Fibroblast of skin of left biceps (primary cell): Measurements from ENCODE around the gene SP140L.
"Not testable (repeated sequence)": the region's sequence is repeated elsewhere in the genome, so short reads cannot be mapped to it uniquely, and the experiment has no call there.

Experiments used
- DNase-seq, 2 experiments: peaks; one replicate each; pipeline ENCODE4 v3.0.0-alpha.2; 2013; ENCODE audit warnings: low read depth in 2 of 2

The SP140L gene

GRCh38 chr2:230418341-230419016, 91.5 kb downstream of the SP140L start:
- no peak for DNase-seq

GRCh38 chr2:230419181-230419580, 92.2 kb downstream of the SP140L start:
- DNase-seq = no peak

DNA sequence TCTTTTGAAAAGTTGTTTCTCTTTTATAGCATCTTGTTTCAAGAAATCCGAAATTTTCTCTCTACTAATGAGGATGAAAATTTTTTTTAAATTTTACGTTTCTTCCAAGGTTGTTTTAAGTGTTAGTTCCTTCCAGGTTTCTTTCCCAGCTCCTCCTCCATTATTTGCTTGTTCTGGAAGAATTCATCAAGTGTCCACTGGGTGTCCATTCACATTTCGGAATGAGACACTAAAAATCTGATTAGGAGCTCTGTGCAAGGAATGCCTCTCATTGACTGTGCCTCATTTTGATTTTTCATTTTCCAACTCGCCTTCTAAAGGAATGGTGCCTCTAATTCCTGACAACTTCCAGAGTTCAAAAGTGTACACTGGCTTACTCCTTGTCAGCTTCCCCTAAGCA, 95.2 kb downstream of the SP140L start:
- no peak for DNase-seq

DNA sequence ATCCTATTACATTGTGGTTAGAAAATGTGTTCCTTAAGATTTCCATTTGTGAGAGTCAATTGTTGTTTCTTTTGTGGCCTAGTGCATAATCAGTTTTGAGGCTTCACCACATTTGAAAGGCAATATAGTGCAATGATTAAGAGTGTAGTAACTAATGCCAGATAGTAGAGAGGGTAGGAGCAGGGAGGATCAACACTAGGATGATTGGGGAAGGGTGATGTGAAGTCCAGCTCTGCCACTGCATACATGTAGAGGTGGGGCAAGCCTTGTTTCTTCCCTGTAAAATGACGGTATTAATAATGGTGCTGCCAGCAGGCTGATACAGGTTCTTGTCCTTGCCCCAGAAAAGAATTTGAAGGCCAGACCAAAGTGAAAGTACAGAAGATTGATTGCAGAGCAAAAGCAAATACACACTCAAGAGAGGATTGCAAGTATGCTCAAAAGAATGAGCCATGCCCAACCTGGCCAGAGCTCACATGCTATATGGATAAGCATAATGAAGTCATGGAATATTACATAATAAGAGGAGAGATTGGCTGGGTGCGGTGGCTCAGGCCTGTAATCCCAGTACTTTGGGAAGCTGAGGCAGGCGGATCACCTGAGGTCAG, 97.0 kb downstream of the SP140L start:
- DNase-seq = no peak

GRCh38 chr2:230425377-230425776, 98.4 kb downstream of the SP140L start:
- no peak for DNase-seq

- no peak for DNase-seq
Measured at GRCh38 chr2:230429513-230429912, 102.5 kb downstream of the SP140L start.

DNA sequence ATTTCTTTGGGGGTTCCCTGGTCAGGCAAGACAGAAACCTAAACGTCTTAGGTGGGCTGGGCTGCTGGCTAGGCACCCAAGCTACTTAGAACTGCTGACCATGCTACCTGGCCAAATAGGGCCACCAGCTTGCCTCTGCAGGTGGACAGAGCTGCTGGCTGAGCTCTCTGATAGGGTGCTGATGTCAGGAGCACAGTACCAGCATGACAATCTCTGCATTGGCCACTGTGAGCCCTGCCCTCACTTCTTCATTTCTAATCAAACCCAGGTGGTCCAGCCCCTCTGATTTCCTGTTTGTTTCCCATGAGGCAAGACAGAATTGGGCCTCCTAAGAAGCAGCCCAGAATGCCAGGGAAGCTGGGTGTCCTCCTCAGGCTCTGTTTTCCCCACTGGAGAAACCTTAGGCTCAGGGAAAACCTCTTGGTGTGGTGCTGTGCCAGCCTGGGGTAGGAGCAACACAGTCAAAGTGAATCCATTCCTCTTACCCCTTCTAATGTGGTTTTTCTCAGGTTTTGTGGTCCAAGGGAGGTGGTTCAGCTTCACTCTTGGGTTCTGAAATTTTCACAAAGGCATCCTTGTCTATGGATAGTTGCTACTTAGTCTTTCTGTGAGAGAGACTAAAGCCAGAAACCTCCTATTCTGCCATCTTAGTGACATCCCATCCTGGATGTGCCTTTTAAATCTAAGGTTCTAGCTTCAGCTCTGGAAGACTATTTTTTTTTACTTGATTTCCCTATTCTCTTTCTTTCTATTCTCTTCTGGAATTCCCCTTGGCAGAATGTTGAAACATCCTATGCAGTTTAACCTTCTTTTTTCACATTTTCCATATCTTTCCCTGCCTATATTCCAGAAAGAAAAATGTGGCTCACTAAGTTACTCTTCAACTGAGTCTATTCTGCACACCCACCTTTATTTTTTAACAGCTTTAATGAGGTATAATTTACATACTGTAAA, 104.2 kb downstream of the SP140L start:
- no peak for DNase-seq

DNA sequence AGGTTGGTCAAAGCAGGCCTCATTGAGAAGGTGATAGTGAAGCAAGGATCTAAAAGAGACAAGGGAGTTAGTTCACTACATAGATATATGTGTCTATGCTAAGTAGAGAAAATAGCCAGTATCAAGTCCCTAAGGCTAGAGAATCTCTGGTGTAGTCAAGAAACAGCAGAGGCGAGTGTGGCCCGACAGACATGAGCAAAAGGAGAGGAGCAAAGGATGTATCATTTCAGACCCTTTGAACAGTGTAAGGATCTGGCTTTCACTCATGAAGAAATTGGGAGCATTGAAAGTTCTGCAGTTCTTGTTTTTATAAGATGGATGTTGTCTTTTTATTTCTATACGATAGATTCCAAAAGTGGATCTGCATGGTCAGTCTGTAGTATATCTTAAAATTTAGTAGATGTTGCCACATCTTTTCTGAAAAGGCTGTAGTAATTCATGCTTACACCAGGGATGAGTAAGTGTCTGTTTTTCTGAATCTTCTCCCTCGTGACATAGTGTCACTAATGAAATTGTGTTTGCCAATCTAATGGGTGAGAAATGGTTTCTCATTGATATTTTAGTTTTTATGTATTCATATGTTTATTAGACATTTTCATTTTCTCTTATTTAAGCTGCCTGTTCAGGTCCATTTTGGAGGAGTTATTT, 107.8 kb downstream of the SP140L start:
- no peak for DNase-seq

DNA sequence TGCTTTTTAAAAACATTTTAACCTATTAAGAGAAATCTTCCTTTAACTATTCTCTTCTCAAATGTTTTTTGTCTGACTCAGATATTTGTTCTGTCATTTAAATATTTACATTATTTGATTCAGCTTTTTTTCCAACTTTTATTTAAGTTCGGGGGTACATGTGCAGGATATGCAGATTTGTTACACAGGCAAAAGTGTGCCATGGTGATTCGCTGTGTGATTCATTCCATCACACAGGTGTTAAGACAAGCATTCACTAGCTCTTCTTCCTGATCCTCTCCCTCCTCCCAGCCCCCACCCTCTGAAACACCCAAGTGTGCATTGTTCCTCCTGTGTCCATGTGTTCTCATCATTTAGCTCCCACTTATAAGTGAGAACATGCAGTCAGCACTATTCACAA, 108.4 kb downstream of the SP140L start:
- no peak for DNase-seq

DNA sequence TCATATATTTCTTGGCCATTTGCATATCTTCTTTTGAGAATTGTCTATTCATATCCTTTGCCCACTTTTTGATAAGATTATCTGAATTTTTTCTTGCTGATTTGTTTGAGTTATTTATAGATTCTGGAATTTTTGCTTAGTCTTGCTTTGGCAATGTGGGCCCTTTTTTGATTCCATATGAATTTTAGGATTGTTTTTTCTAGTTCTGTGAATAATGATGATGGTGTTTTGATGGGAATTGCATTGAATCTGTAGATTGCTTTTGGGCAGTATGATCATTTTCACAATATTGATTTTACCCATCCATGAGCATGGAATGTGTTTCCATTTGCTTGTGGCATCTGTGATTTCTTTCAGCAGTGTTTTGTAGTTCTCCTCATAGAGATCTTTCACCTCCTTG, 112.1 kb downstream of the SP140L start:
- DNase-seq = not testable (repeated sequence)

DNA sequence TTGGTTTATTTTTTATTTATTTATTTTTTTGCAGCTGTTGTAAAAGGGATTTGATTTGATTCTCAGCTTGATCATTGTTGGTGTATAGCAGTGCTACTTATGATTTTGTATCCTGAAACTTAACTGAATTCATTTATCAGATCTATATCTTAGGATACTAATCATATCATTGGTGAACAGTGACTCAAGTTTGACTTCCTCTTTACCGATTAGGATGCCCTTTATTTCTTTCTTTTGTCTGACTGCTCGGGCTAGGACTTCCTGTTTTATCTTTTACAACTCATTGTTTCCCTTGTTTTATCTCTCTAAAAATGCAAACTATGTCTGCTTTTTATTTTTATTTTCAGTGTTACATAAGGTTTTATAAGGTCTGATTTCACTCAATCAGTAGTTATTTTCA, 112.6 kb downstream of the SP140L start:
- DNase-seq = no peak

GRCh38 chr2:230441227-230441897, 114.4 kb downstream of the SP140L start:
- DNase-seq = peak; percentile 24 to 33

DNA sequence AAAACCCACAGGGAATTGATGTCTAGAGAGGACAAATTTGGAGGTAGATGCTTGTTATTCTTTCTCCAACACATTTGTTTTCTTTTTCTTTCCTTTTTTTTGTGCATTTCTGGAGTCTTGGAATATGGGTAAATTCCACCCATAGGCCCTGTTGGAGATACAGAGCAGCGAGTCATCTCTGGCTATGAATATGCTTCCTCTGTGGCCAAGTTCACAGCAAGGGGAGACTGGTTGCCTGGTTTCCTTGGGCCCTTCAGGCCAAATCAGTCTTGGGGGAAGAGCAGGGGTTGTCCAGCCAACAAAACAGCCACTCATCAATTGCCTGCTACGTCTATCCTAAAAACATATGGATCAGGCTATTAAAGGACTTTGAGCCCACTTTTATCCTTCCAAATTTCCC, 116.5 kb downstream of the SP140L start:
- DNase-seq = peak; percentile 3 to 15

GRCh38 chr2:230444832-230445231, 117.8 kb downstream of the SP140L start:
- DNase-seq = no peak

DNA sequence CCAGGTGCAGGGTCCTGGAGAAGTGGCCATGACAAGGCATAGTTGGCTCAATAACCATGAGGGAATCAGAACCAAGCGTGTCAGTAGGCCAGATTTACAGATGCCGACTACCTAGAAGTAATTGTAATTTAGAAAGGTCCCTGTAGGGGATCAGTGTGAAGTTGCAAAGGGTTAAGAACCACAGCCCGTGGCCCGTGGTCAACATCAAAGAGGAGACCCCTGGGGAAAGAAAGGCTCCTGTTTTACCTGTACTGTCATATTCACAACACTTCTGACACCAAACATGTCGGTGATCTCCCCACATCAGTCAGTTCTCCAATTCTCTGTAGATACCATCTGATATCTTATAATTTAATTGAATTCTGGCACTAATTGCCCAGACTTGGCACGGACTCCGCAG, 120.0 kb downstream of the SP140L start:
- no peak for DNase-seq

GRCh38 chr2:230447455-230448451, 120.8 kb downstream of the SP140L start:
- DNase-seq = no peak

- DNase-seq = no peak
Measured at GRCh38 chr2:230449901-230450467, 123.0 kb downstream of the SP140L start.

GRCh38 chr2:230453006-230453405, 126.0 kb downstream of the SP140L start:
- no peak for DNase-seq
